SJSA1 (cell line): Measurements from ENCODE around the gene DNM1L. TPM values are rescaled to one million over a fixed set of nuclear protein-coding genes. Genes with fewer than 3 reads are reported as not detected.

Experiments
- DNase-seq, 2 experiments: peaks; one replicate each; pipeline ENCODE4 v3.0.0-alpha.2; 2015 to 2020; ENCODE audit warnings: low spot score in 2 of 2, low read depth in 1 of 2
- H3K27ac ChIP-seq: fragments of 250-450 bp; sonication (Bioruptor Pico); 2 replicates; pipeline ENCODE4 v1.5.1; 2020; ENCODE audit warnings: mild to moderate bottlenecking, moderate library complexity
- H3K27me3 ChIP-seq: fragments of 250-450 bp; sonication (Bioruptor Pico); replicated peaks from 2 replicates; pipeline ENCODE4 v1.5.1; 2020; ENCODE audit warnings: mild to moderate bottlenecking, moderate library complexity
- H3K36me3 ChIP-seq: fragments of 250-450 bp; sonication (Bioruptor Pico); 2 replicates; pipeline ENCODE4 v1.5.1; 2020; ENCODE audit warnings: mild to moderate bottlenecking
- H3K4me1 ChIP-seq: fragments of 250-450 bp; sonication (Bioruptor Pico); replicated peaks from 2 replicates; pipeline ENCODE4 v1.6.1; 2021; ENCODE audit warnings: mild to moderate bottlenecking
- H3K4me3 ChIP-seq: fragments of 250-450 bp; sonication (Bioruptor Pico); 2 replicates; pipeline ENCODE4 v1.5.1; 2020; ENCODE audit warnings: mild to moderate bottlenecking
- H3K9me3 ChIP-seq: fragments of 250-450 bp; sonication (Bioruptor Pico); replicated peaks from 2 replicates; pipeline ENCODE4 v1.5.1; 2020; ENCODE audit warnings: mild to moderate bottlenecking
- total RNA-seq: library from RNA; depleted of rRNA; stranded (reverse); fragments of >200 nt; shearing (Covaris generic); gene quantifications from 2 replicates; pipeline ENCODE4 v1.2.3, GENCODE V29; 2014

DNM1L gene
- total RNA-seq, 1 experiment from 2014 or later = 68.0 TPM

DNA sequence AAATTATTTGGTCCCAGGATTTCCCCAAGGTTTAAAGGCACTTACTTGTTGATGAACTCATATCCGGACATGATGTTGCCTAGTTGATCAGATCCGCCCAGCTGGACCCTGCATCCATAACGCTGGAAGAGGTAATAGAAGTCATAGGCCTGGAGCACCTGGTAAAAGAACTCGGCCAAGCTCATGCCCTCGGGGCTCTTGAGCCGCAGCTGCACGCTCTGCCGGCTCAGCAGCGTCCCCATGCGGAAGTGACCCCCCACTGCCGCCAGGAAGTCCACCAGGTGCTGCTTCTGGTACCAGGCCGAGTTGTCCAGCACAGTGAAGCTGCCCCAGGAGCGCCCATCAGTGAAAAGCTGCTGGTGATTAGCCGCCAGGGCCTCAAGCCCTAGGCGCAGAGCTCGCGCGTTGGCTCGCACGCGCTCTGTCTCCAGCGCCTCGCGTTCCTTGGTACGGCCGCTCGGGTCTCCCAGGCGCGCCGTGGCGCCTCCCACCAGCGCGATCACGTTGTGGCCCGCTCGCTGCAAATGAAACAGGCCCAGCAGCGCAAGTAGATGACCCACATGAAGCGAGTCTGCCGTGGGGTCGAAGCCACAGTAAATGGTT is 76.1 kb downstream of the DNM1L start:
- peak; percentile 73 to 79 for DNase-seq
- peak overlapping the region; percentile 89 for H3K27ac ChIP-seq
- peaks cover 42% of the 10 kb centered on the region for H3K36me3 ChIP-seq
- peak overlapping the region; percentile 74 for H3K4me3 ChIP-seq
- H3K4me1 ChIP-seq = peaks cover 14% of the 10 kb centered on the region
- H3K9me3 ChIP-seq = no peaks in the 10 kb centered on the region
- H3K27me3 ChIP-seq = no peaks in the 10 kb centered on the region

DNA sequence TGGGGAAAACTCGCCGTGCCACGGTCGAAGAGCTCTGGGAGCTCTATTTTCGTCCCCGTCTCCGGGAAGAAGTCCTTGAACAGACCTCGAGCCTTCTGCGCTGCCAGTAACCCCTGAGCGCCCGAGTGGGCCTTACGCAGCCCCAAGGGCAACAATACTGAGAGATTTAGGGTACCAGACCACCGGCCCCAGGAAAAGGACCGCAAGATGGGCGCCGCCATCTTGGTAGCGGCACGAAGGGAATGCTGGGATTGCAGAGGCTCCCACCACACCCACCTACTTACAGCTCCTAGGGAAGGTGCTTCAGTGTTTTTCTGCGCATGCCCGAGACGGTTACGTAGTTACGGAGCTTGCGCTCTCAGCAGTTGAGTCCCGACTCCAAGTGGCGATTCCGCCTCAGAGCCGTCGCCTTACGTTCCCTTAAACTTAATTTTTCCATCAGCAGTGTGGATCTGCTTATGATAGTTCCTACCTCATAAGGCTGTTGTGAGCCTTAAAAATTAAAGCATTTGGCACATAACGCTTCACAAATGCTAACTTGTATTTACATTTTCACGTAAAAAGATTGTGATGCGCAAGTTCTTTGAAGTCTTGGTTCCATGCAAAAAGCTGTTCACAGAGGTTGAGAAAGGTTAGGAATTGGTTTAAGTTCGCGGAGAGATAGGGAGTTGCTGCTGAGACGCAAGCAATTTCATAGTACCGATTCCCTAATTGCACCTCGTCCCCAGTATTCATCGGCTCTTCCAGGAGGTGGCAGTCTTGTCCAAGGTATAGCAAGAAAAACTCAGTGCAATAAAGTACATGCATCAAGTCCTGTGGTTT is 76.8 kb downstream of the DNM1L start, which contains the start of gene YARS2:
TSS of gene YARS2 (minus strand) at position 244 of the 822 bp plus-strand sequence. CDS start at position 221, 23 bp downstream.
- Histone ChIP-seq H3K27ac (peak within 1 kb of the TSS; percentile 89), H3K4me1 (peaks cover 14% of the 10 kb centered on the region), H3K36me3 (peaks cover 36% of the 10 kb centered on the region), H3K27me3 (no peaks in the 10 kb centered on the region), H3K4me3 (peak within 1 kb of the TSS; percentile 74), H3K9me3 (no peaks in the 10 kb centered on the region)
- DNase-seq = peak; percentile 85 to 97

DNA sequence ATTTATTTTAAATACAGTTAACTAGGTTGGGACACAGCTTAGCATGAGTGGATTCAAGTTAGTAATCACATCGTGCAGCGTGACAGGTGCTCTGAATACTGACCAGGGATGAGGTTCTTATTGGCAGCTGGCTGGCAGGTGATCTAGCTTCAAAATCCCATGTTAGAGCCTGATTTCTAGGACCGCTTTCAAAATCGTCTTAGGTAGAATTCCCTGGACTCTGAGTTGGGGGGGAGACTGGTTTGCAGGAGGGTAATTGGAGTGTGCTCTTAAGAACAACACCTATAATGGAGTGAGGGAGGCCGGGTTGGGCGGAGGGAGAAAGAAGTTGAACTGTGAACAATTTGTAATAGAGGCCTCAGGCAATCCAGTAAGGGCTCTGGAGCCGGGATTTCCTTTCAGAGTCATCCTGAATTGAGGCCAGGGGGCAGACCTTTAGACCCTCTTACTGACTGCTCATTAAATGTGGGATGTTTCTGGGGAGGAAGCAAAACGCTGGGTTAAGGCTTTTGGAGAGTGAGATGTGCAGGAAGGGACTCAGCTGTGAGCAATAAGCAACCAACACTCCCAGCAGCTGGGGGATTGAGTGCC is 77.5 kb downstream of the DNM1L start:
- Histone ChIP-seq H3K36me3 (peaks cover 30% of the 10 kb centered on the region), H3K4me3 (peak overlapping the region; percentile 74), H3K27ac (no peak overlapping the region), H3K9me3 (no peaks in the 10 kb centered on the region), H3K4me1 (peaks cover 14% of the 10 kb centered on the region), H3K27me3 (no peaks in the 10 kb centered on the region)
- DNase-seq = no peak

- H3K9me3 ChIP-seq = no peaks in the 10 kb centered on the region
- H3K4me1 ChIP-seq = peaks cover 14% of the 10 kb centered on the region
- no peak for DNase-seq
- H3K27me3 ChIP-seq = no peaks in the 10 kb centered on the region
- no peak overlapping the region for H3K4me3 ChIP-seq
- H3K36me3 ChIP-seq = peaks cover 24% of the 10 kb centered on the region
- H3K27ac ChIP-seq = no peak overlapping the region
These were observed 78.1 kb downstream of the DNM1L start for GRCh38 chr12:32757157-32757556.

GRCh38 chr12:32761716-32762115 is 82.6 kb downstream of the DNM1L start:
- no peak for DNase-seq
- Histone ChIP-seq H3K4me1 (peaks cover 8% of the 10 kb centered on the region), H3K27ac (no peak overlapping the region), H3K36me3 (no peaks in the 10 kb centered on the region), H3K9me3 (no peaks in the 10 kb centered on the region), H3K4me3 (no peak overlapping the region), H3K27me3 (no peaks in the 10 kb centered on the region)

DNA sequence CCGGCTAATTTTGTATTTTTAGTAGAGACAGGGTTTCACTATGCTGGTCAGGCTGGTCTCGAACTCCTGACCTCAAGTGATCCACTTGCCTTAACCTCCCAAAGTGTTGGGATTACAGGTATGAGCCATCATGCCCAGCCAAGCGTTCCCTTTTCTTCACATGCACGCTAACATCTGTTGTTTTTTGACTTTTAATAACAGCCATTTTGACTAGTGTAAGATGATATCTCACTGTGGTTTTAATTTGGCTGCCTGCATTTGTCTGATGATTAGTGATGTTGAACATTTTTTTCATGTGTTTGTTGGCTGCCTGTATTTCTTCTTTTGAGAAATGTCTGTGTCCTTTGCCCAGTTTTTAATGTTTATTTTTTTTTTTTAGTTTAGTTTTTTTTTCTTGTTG is 86.8 kb downstream of the DNM1L start:
- H3K27me3 ChIP-seq = peaks cover 10% of the 10 kb centered on the region; the same call in 1 of the 2 replicates
- no peaks in the 10 kb centered on the region for H3K36me3 ChIP-seq
- no peak overlapping the region for H3K4me3 ChIP-seq
- no peak overlapping the region for H3K27ac ChIP-seq
- H3K4me1 ChIP-seq = peaks cover 7% of the 10 kb centered on the region
- no peaks in the 10 kb centered on the region for H3K9me3 ChIP-seq
- peak in 1 of 2 experiments; percentile 75 for DNase-seq

GRCh38 chr12:32768518-32768917 is 89.4 kb downstream of the DNM1L start:
- DNase-seq = no peak
- H3K27ac ChIP-seq = no peak overlapping the region
- H3K27me3 ChIP-seq = peaks cover 10% of the 10 kb centered on the region; the same call in 1 of the 2 replicates
- no peak overlapping the region for H3K4me3 ChIP-seq
- H3K4me1 ChIP-seq = peaks cover 7% of the 10 kb centered on the region
- H3K9me3 ChIP-seq = no peaks in the 10 kb centered on the region
- no peaks in the 10 kb centered on the region for H3K36me3 ChIP-seq

DNA sequence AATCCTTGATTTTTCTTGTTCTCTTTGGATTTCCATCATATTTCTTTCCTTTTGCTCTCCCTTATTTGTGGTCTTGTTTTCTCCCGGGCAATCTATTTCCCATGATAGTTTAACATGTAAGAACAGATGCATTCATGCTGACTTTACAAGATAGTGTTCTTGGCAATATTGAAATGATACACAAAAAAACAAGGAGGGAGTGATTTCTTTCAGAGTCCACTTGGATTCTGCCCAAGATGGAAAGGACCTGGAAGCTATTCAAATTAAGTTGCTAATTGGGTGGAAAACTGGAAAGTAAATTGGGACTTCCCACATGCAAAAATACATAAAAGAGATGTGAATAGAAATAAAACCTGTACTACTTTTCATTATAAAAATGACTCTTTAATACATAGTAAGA is 91.0 kb downstream of the DNM1L start:
- no peak for DNase-seq
- Histone ChIP-seq H3K36me3 (no peaks in the 10 kb centered on the region), H3K9me3 (no peaks in the 10 kb centered on the region), H3K4me3 (no peak overlapping the region), H3K4me1 (peaks cover 7% of the 10 kb centered on the region), H3K27ac (no peak overlapping the region), H3K27me3 (peaks cover 10% of the 10 kb centered on the region; the same call in 1 of the 2 replicates)

DNA sequence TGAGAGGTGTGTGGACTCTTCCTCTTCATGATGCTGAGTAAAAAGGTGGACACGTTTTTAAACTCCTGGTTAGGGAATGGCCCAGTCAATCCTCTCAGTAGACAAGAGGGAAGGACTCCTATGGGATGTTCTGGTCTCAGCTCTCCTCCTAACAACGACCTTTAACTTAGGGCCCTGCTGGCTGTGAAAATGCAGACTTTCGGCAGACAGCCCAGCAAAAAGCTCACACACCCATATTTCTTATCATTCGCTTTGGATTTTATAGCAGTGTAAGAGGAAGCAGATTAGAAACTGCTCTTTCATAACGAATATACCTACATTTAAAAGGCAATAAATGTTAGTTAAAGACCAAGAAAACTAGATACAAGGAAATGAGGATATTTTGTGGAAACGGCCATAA is 94.6 kb downstream of the DNM1L start:
- H3K4me1 ChIP-seq = no peaks in the 10 kb centered on the region; the same call in 1 of the 2 replicates
- H3K27ac ChIP-seq = no peak overlapping the region
- H3K36me3 ChIP-seq = no peaks in the 10 kb centered on the region
- no peaks in the 10 kb centered on the region for H3K9me3 ChIP-seq
- DNase-seq = no peak
- H3K27me3 ChIP-seq = peaks cover 10% of the 10 kb centered on the region; the same call in 1 of the 2 replicates
- no peak overlapping the region for H3K4me3 ChIP-seq

- Histone ChIP-seq H3K4me3 (no peak overlapping the region), H3K4me1 (no peaks in the 10 kb centered on the region; the same call in 1 of the 2 replicates), H3K36me3 (no peaks in the 10 kb centered on the region), H3K27ac (no peak overlapping the region), H3K27me3 (no peaks in the 10 kb centered on the region; the same call in 1 of the 2 replicates), H3K9me3 (no peaks in the 10 kb centered on the region)
- no peak for DNase-seq
These were observed 97.2 kb downstream of the DNM1L start for GRCh38 chr12:32776258-32776657.

DNA sequence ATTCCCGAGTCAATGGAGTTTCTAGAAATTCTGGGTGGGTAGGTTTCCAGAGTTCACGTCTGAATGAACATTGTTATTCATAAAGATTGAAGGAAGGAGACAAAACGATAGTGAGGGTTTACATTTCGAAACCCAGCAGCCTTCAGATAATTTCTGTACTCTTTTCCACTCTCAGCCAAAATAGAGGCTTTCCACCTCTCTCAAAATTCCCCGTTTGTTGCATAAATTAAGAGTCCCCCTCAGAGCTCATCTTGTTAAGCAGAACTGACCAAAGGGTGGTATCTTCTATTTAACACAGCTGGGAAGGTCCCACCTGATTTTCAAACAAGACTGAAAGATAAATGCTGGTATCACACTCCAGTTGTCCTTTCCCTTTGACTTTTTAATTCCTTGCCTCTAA is 98.1 kb downstream of the DNM1L start:
- no peaks in the 10 kb centered on the region for H3K36me3 ChIP-seq
- DNase-seq = no peak
- no peaks in the 10 kb centered on the region for H3K9me3 ChIP-seq
- H3K4me1 ChIP-seq = no peaks in the 10 kb centered on the region; the same call in 1 of the 2 replicates
- no peak overlapping the region for H3K4me3 ChIP-seq
- H3K27me3 ChIP-seq = no peaks in the 10 kb centered on the region; the same call in 1 of the 2 replicates
- no peak overlapping the region for H3K27ac ChIP-seq

GRCh38 chr12:32777691-32778175 is 98.6 kb downstream of the DNM1L start:
- Histone ChIP-seq H3K4me1 (no peaks in the 10 kb centered on the region; the same call in 1 of the 2 replicates), H3K4me3 (no peak overlapping the region), H3K27me3 (no peaks in the 10 kb centered on the region; the same call in 1 of the 2 replicates), H3K36me3 (no peaks in the 10 kb centered on the region), H3K27ac (no peak overlapping the region), H3K9me3 (no peaks in the 10 kb centered on the region)
- no peak for DNase-seq

- H3K27me3 ChIP-seq = no peaks in the 10 kb centered on the region
- peaks cover 6% of the 10 kb centered on the region for H3K4me1 ChIP-seq
These were observed 101.0 kb downstream of the DNM1L start for GRCh38 chr12:32780071-32780470.

More at GRCh38 chr12:32780071-32780470, 101.0 kb downstream of the DNM1L start:
- no peaks in the 10 kb centered on the region for H3K36me3 ChIP-seq
- H3K4me3 ChIP-seq = no peak overlapping the region
- no peaks in the 10 kb centered on the region for H3K9me3 ChIP-seq
- H3K27ac ChIP-seq = no peak overlapping the region
- no peak for DNase-seq
